Lower leg skin (tissue), 3 donors: ENCODE data around the gene MMP20.

ENCODE experiments used
- CTCF ChIP-seq, 3 donors: fragments of 450-650 bp; IDR thresholded peaks; one replicate each; pipeline ENCODE4 v1.5.1; 2016; ENCODE audit warnings: antibody characterized with exemption in 3 of 3, mild to moderate bottlenecking in 3 of 3, moderate library complexity in 2 of 3
- POLR2A ChIP-seq, 2 donors: fragments of 450-650 bp; IDR thresholded peaks; one replicate each; pipeline ENCODE4 v1.6.1; 2016 to 2017; ENCODE audit warnings: antibody characterized with exemption in 2 of 2, mild to moderate bottlenecking in 1 of 2, moderate library complexity in 1 of 2

GRCh38 chr11:102577182-102577581 is 48.0 kb downstream of the MMP20 start:
- TF ChIP-seq POLR2A (IDR thresholded peaks at IDR 0.05) (no peak), CTCF (IDR thresholded peaks at IDR 0.05) (no peak)
